ACC112 (cell line): Measurements from ENCODE around the gene ADSL.

Experiments
- H2AFZ ChIP-seq: fragments of 200-600 bp; sonication (generic); one replicate; pipeline ENCODE4 v1.6.0; 2017; ENCODE audit warnings: antibody characterized with exemption, low read length; ENCODE audit not compliant: unreplicated experiment
- H3K27ac ChIP-seq: fragments of 200-600 bp; sonication (generic); 2 replicates; pipeline ENCODE4 v1.5.1; 2014; ENCODE audit warnings: low read depth, mild to moderate bottlenecking, antibody characterized with exemption, low read length, moderate library complexity
- H3K27me3 ChIP-seq: fragments of 200-600 bp; sonication (generic); 2 replicates; pipeline ENCODE4 v1.6.1; 2014; ENCODE audit warnings: mild to moderate bottlenecking, antibody characterized with exemption, low read length, moderate library complexity, mixed read lengths; ENCODE audit not compliant: insufficient read depth
- H3K36me3 ChIP-seq: fragments of 200-600 bp; sonication (generic); 2 replicates; pipeline ENCODE4 v1.6.1; 2016; ENCODE audit warnings: mild to moderate bottlenecking, antibody characterized with exemption, low read length, moderate library complexity, mixed read lengths; ENCODE audit not compliant: insufficient read depth
- H3K4me1 ChIP-seq: fragments of 200-600 bp; sonication (generic); one replicate; pipeline ENCODE4 v1.6.1; 2016; ENCODE audit warnings: low read length, mixed read lengths; ENCODE audit not compliant: insufficient read depth, unreplicated experiment, control insufficient read depth
- H3K4me3 ChIP-seq: fragments of 200-600 bp; sonication (generic); 2 replicates; pipeline ENCODE4 v1.5.1; 2014; ENCODE audit warnings: mild to moderate bottlenecking, low read depth, low read length
- H3K79me2 ChIP-seq: fragments of 200-600 bp; sonication (generic); one replicate; pipeline ENCODE4 v1.6.0; 2016; ENCODE audit warnings: low read length; ENCODE audit not compliant: control insufficient read depth, unreplicated experiment, insufficient read depth

ADSL gene

GRCh38 chr22:40342521-40342920 is 3.8 kb upstream of the ADSL start:
- Histone ChIP-seq H3K27ac (no peak overlapping the region), H2AFZ (no peak overlapping the region), H3K4me1 (no peaks in the 10 kb centered on the region), H3K4me3 (no peak overlapping the region), H3K36me3 (no peaks in the 10 kb centered on the region), H3K27me3 (no peaks in the 10 kb centered on the region), H3K79me2 (peaks cover 11% of the 10 kb centered on the region)

DNA sequence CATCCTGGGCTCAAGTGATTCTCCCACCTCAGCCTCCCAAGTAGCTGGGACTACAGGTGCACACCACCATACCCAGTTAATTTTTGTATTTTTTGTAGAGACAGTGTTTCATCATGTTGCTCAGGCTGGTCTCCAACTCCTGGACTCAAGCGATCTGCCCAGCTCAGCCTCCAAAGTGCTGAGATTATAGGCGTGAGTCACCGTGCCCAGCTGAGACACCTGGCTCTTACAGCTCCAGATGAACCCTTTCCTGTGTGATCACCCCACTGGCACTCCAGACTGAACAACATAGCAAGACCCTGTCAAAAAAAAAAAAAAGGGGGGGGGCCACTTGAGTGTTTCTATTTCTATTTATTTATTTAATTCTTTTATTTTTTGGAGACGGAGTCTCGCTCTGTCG is 1.0 kb upstream of the ADSL start:
- Histone ChIP-seq H2AFZ (no peak overlapping the region), H3K27ac (no peak overlapping the region), H3K4me1 (peaks cover 5% of the 10 kb centered on the region), H3K36me3 (no peaks in the 10 kb centered on the region), H3K27me3 (no peaks in the 10 kb centered on the region), H3K4me3 (peak overlapping the region; percentile 99), H3K79me2 (peaks cover 30% of the 10 kb centered on the region)

DNA sequence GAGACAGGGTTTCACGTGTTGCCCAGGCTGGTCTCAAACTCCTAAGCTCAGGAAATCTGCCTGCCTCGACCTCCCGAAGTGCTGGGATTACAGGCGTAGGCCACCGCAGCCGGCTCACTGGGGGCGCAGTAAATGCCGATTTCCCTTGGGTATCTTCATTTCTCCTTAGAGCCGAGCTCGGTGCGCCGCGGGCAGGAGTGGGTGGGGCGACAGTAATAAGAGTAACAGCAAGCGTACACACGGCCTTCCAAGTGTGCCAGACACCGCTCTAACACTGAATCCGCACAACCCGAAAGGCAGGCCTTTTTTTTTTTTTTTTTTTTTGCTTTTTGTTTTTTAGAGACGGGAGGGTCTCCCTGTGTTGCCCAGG is 500 bp upstream of the ADSL start:
- peak overlapping the region; percentile 87 for H2AFZ ChIP-seq
- H3K79me2 ChIP-seq: peaks cover 30% of the 10 kb centered on the region
- H3K4me1 ChIP-seq: peaks cover 5% of the 10 kb centered on the region
- H3K27ac ChIP-seq: peak overlapping the region; percentile 75
- H3K27me3 ChIP-seq: no peaks in the 10 kb centered on the region
- H3K36me3 ChIP-seq: no peaks in the 10 kb centered on the region
- peak overlapping the region; percentile 99 for H3K4me3 ChIP-seq

- H3K27me3 ChIP-seq: no peaks in the 10 kb centered on the region
- no peaks in the 10 kb centered on the region for H3K36me3 ChIP-seq
- peak overlapping the region; percentile 51 for H2AFZ ChIP-seq
- H3K27ac ChIP-seq: no peak overlapping the region
- H3K4me1 ChIP-seq: peaks cover 5% of the 10 kb centered on the region
- peak overlapping the region; percentile 99 for H3K4me3 ChIP-seq
- peaks cover 30% of the 10 kb centered on the region for H3K79me2 ChIP-seq
Observed at GRCh38 chr22:40347300-40347699, 1.0 kb downstream of the ADSL start.

DNA sequence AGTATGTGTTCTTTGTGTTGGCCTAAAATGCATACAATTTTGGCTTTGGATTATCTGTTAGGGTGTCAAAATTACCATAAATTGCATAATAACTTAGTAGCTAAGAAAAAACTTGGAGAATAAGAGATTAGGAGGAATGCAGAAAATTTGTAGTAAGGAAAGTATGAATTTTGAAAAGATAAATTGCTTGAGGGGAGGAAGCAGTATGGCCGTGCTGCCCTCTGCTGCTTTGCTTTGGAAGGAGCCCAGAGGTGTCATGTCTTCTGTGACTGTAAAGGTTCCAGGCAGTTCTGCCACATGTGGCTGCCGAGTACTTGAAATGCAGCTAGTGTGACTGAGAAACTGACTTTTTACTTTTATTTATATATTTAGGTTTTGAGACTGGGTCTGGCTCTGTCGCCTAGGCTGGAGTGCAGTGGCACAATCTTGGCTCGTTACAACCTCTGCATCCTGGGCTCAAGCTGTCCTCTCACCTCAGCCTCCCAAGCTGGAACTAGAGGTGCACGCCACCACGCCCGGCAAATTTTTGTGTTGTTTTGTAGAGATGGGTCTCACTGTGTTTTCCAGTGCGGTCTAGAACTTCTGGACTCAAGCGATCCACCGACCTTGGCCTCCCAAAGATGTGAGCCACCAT is 1.8 kb downstream of the ADSL start:
- H3K4me1 ChIP-seq: peaks cover 5% of the 10 kb centered on the region
- H2AFZ ChIP-seq: no peak overlapping the region
- H3K4me3 ChIP-seq: peak overlapping the region; percentile 99
- H3K79me2 ChIP-seq: peaks cover 30% of the 10 kb centered on the region
- no peak overlapping the region for H3K27ac ChIP-seq
- H3K27me3 ChIP-seq: no peaks in the 10 kb centered on the region
- 0 out of 2 replicates have a peak, but pooled peaks cover 4% of the 10 kb centered on the region for H3K36me3 ChIP-seq

DNA sequence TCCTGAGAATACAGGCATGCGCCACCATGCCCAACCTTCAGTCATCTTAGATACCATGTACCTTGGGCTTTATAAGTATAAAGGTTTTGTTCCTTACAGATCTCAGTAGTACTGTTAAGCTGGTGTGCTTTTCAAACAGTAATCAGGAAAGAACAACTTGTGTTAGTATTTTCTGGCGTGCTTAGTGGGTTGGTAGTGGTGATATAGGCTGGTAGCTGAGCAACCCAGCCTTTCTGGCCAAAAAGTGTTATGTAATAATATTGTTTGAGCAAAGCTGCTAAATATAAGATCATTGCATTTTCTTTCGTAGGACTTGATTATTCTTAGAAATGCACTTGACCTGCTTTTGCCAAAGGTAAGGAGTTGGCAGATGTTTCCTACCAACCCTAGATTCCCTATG is 6.5 kb downstream of the ADSL start:
- H3K79me2 ChIP-seq: peaks cover 17% of the 10 kb centered on the region
- H3K27ac ChIP-seq: no peak overlapping the region
- peaks cover 2% of the 10 kb centered on the region for H3K4me1 ChIP-seq
- no peak overlapping the region for H2AFZ ChIP-seq
- peaks cover 4% of the 10 kb centered on the region; the same call in 1 of the 2 replicates for H3K36me3 ChIP-seq
- no peaks in the 10 kb centered on the region for H3K27me3 ChIP-seq
- H3K4me3 ChIP-seq: no peak overlapping the region

- Histone ChIP-seq H3K36me3 (peaks cover 15% of the 10 kb centered on the region), H3K4me3 (no peak overlapping the region), H3K27me3 (no peaks in the 10 kb centered on the region), H3K79me2 (no peaks in the 10 kb centered on the region), H3K27ac (no peak overlapping the region), H3K4me1 (no peaks in the 10 kb centered on the region), H2AFZ (no peak overlapping the region)
Observed at GRCh38 chr22:40361100-40361499, 14.8 kb downstream of the ADSL start.

DNA sequence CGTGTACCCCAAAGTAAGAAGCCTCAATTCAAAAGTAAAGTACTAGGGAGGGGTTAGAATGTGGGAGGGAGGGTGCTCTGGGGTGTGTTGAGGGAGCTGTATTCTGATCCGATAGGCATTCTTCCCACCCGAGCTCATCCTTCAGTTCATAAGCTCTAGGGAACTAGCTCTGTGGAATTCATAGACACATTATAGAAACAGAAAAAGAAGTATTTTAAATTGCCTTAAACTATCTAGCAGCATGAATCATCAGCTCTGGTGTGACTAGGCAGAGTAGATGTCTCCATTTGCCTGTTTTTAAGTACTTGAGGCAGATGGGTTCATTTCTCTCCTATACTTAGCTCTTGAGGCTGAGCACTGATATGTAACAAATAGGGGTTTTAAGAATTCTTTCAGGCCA is 16.8 kb downstream of the ADSL start:
- H3K36me3 ChIP-seq: peaks cover 18% of the 10 kb centered on the region
- H3K4me1 ChIP-seq: no peaks in the 10 kb centered on the region
- H3K4me3 ChIP-seq: no peak overlapping the region
- no peak overlapping the region for H2AFZ ChIP-seq
- no peak overlapping the region for H3K27ac ChIP-seq
- no peaks in the 10 kb centered on the region for H3K27me3 ChIP-seq
- H3K79me2 ChIP-seq: no peaks in the 10 kb centered on the region

DNA sequence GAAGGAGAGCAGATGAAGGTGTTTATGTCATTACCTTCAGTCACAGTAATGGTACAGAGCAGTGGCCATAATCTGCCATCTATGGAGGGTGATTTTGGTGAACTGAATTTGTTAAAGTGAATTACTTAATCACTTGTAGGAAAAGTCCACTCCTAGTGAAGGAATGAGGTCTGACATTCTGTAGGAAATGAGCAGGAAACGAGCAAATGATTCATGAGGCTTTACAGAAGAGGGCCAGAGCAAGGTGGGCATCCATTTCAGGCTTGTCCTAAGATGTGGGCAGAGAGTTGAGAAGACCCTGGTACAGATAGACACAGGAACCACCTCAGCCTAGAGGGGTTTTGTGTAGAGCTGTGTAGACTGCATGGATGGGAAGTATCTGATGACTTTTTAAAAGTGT is 18.1 kb downstream of the ADSL start:
- peaks cover 18% of the 10 kb centered on the region for H3K36me3 ChIP-seq
- no peaks in the 10 kb centered on the region for H3K4me1 ChIP-seq
- no peaks in the 10 kb centered on the region for H3K27me3 ChIP-seq
- H3K79me2 ChIP-seq: no peaks in the 10 kb centered on the region
- H3K27ac ChIP-seq: no peak overlapping the region
- no peak overlapping the region for H3K4me3 ChIP-seq
- H2AFZ ChIP-seq: no peak overlapping the region

- no peaks in the 10 kb centered on the region for H3K27me3 ChIP-seq
- H2AFZ ChIP-seq: no peak overlapping the region
- no peak overlapping the region for H3K27ac ChIP-seq
- H3K4me3 ChIP-seq: no peak overlapping the region
- no peaks in the 10 kb centered on the region for H3K79me2 ChIP-seq
- peaks cover 14% of the 10 kb centered on the region for H3K36me3 ChIP-seq
- no peaks in the 10 kb centered on the region for H3K4me1 ChIP-seq
Observed at GRCh38 chr22:40366068-40366467, 19.8 kb downstream of the ADSL start.

DNA sequence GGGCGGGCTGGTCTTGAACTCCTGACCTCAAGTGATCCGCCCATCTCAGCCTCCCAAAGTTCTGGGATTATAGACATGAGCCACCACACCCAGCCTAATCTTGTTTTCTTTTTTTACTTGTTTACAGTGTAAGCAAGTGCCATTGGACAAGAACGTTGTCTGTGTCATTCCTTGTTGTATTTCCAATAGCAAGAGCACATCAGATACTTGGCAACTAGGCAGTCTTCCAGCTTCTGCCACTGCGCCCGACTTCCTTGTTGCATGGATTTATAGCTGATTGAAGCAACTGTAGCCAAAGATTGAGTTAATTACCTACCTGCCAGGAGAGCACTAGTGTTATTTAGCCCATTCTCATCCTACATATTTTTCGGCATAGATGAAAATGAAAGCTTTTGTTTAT is 21.0 kb downstream of the ADSL start:
- peaks cover under 1% of the 10 kb centered on the region for H3K4me1 ChIP-seq
- H2AFZ ChIP-seq: no peak overlapping the region
- H3K79me2 ChIP-seq: no peaks in the 10 kb centered on the region
- peaks cover 8% of the 10 kb centered on the region for H3K36me3 ChIP-seq
- no peak overlapping the region for H3K4me3 ChIP-seq
- no peak overlapping the region for H3K27ac ChIP-seq
- H3K27me3 ChIP-seq: no peaks in the 10 kb centered on the region
